NCI-H82 (cell line): ENCODE results near the gene RNF114.
"Not testable (repeated sequence)": the region's sequence is repeated elsewhere in the genome, so short reads cannot be mapped to it uniquely, and the experiment has no call there.

Source experiments
- DNase-seq: peaks from one replicate; lab custom pipeline; 2025; lab: John Stamatoyannopoulos, UW

The RNF114 gene

GRCh38 chr20:49936153-49937026 lies at the start of gene RNF114:
TSS of gene RNF114 (plus strand) at chr20:49936397. CDS start at chr20:49936413, 16 bp downstream.
- peak; percentile 96 for DNase-seq

- no peak for DNase-seq
These were observed 49.5 kb upstream of the RNF114 start for GRCh38 chr20:49886571-49887213.

- DNase-seq: no peak
These were observed 48.7 kb upstream of the RNF114 start for GRCh38 chr20:49887251-49888211.

- DNase-seq: peak; percentile 78
These were observed 47.8 kb upstream of the RNF114 start for GRCh38 chr20:49888212-49889000.

- DNase-seq: no peak
These were observed 46.9 kb upstream of the RNF114 start for GRCh38 chr20:49889001-49889934.

- no peak for DNase-seq
These were observed 46.3 kb upstream of the RNF114 start for GRCh38 chr20:49889935-49890333.

GRCh38 chr20:49890471-49891361 lies 45.5 kb upstream of the RNF114 start:
- no peak for DNase-seq

- no peak for DNase-seq
These were observed 44.6 kb upstream of the RNF114 start for GRCh38 chr20:49891476-49892110.

- no peak for DNase-seq
These were observed 43.9 kb upstream of the RNF114 start for GRCh38 chr20:49892260-49892659.

- DNase-seq: no peak
These were observed 43.4 kb upstream of the RNF114 start for GRCh38 chr20:49892817-49893216.

- DNase-seq: no peak
These were observed 42.7 kb upstream of the RNF114 start for GRCh38 chr20:49893242-49894072.

- DNase-seq: no peak
These were observed 42.1 kb upstream of the RNF114 start for GRCh38 chr20:49894073-49894470.

GRCh38 chr20:49895474-49896093 lies 40.6 kb upstream of the RNF114 start:
- DNase-seq: not testable (repeated sequence)

- DNase-seq: no peak
These were observed 40.0 kb upstream of the RNF114 start for GRCh38 chr20:49896204-49896603.

GRCh38 chr20:49899541-49900383 lies 36.4 kb upstream of the RNF114 start:
- DNase-seq: peak; percentile 24

GRCh38 chr20:49901588-49901987 lies 34.6 kb upstream of the RNF114 start:
- DNase-seq: no peak
